Medulla oblongata (tissue), 1 donor: ENCODE results near the gene GET3.

Experiments used
- DNase-seq: peaks from one replicate; pipeline ENCODE4 v3.0.0-alpha.2; 2015; ENCODE audit errors: extremely low spot score

GET3 gene

GRCh38 chr19:12779162-12779993 is 42.1 kb downstream of the GET3 start:
- peak; percentile 46 for DNase-seq

GRCh38 chr19:12782174-12782423 is 44.8 kb downstream of the GET3 start:
- no peak for DNase-seq

- DNase-seq: peak; percentile 86
These were observed 45.4 kb downstream of the GET3 start for GRCh38 chr19:12782424-12783290.

GRCh38 chr19:12783291-12783848 is 46.1 kb downstream of the GET3 start:
- no peak for DNase-seq

GRCh38 chr19:12783849-12784393 is 46.6 kb downstream of the GET3 start:
- peak; percentile 17 for DNase-seq

GRCh38 chr19:12784394-12784870 is 47.1 kb downstream of the GET3 start:
- no peak for DNase-seq

- no peak for DNase-seq
These were observed 47.7 kb downstream of the GET3 start for GRCh38 chr19:12784871-12785430.

GRCh38 chr19:12785431-12786031 is 48.2 kb downstream of the GET3 start:
- peak; percentile 79 for DNase-seq

GRCh38 chr19:12786141-12786870 is 49.0 kb downstream of the GET3 start:
- peak; percentile 87 for DNase-seq

GRCh38 chr19:12786952-12787351 is 49.7 kb downstream of the GET3 start:
- DNase-seq: peak; percentile 31

GRCh38 chr19:12787458-12787857 is 50.2 kb downstream of the GET3 start:
- no peak for DNase-seq

GRCh38 chr19:12788042-12788681 is 50.9 kb downstream of the GET3 start:
- DNase-seq: peak; percentile 36

GRCh38 chr19:12788682-12789097 is 51.4 kb downstream of the GET3 start:
- peak; percentile 84 for DNase-seq

- DNase-seq: no peak
These were observed 52.0 kb downstream of the GET3 start for GRCh38 chr19:12789098-12789903.

GRCh38 chr19:12789904-12790619 is 52.8 kb downstream of the GET3 start:
- DNase-seq: peak; percentile 96

GRCh38 chr19:12790628-12791344 is 53.5 kb downstream of the GET3 start:
- DNase-seq: peak; percentile 48

- DNase-seq: peak; percentile 98
These were observed 54.2 kb downstream of the GET3 start, which contains the start of gene JUNB for GRCh38 chr19:12791345-12792050. Gene JUNB (plus strand): TSS chr19:12791486. CDS start chr19:12791772, 286 bp downstream.
